GM12878 (cell line): Measurements from ENCODE around the gene NUMB. TPM values are rescaled to one million over a fixed set of nuclear protein-coding genes. Genes with fewer than 3 reads are reported as not detected.
A peak's percentile ranks its signal among the peaks of the same experiment; 100 is the strongest.

Source experiments
- ATAC-seq: fragments of 200-7000 bp; cut with Tn5 transposase; 3 replicates; pipeline ENCODE4 v1.9.1; 2020; ENCODE audit warnings: mild to moderate bottlenecking, moderate library complexity
- BruUV-seq: library from RNA; stranded (reverse); fragments of 400-500 nt; replicated peaks from 2 replicates; lab custom pipeline; 2021; lab: Mats Ljungman, UMichigan
- CTCF ChIA-PET: fragments of 300-600 bp; sonication (Branson Sonifier 250); formaldehyde crosslinking; extraction: SDS; loops from one replicate; lab custom pipeline; 2021; ENCODE audit warnings: inconsistent platforms; lab: Yijun Ruan, JAX
- POLR2A ChIA-PET: fragments of 350-600 bp; formaldehyde crosslinking; extraction: SDS; loops from one replicate; lab custom pipeline; 2021; ENCODE audit warnings: inconsistent platforms; lab: Charles Lee
- RAD21 ChIA-PET: fragments of 300-600 bp; sonication (Branson Sonifier 250); formaldehyde crosslinking; loops from one replicate; lab custom pipeline; 2023; ENCODE audit warnings: antibody characterized with exemption; ENCODE audit not compliant: unreplicated experiment; lab: Charles Lee
- SMC1A ChIA-PET: fragments of 300-600 bp; sonication (Branson Sonifier 250); formaldehyde crosslinking; loops from one replicate; lab custom pipeline; 2023; ENCODE audit not compliant: unreplicated experiment, uncharacterized antibody; lab: Charles Lee
- DNase-seq: peaks from one replicate; pipeline ENCODE4 v3.0.0-alpha.2; 2011; ENCODE audit warnings: low read depth, low spot score
- FAIRE-seq: peaks from 3 replicates; lab custom pipeline; 2011; peaks lifted over from hg19 to GRCh38; lab: Jason Lieb, UNC
- H2AFZ ChIP-seq: 2 replicates; pipeline ENCODE4 v1.6.0; 2011; ENCODE audit warnings: low read depth, low read length, control low read depth; ENCODE audit not compliant: control insufficient read depth
- H3K27ac ChIP-seq: 2 replicates; pipeline ENCODE4 v1.5.1; 2011; ENCODE audit warnings: control low read depth; ENCODE audit not compliant: control insufficient read depth, insufficient read depth
- H3K27me3 ChIP-seq, 2 experiments: replicated peaks in 1 of 2; 2 replicates each; pipeline versions ENCODE4 v1.6.0 to v1.6.1; 2011; ENCODE audit warnings: low read length in 1 of 2; ENCODE audit not compliant: control insufficient read depth in 2 of 2, insufficient read depth in 2 of 2
- H3K36me3 ChIP-seq, 2 experiments: 2 replicates each; pipeline ENCODE4 v1.5.1; 2011; ENCODE audit warnings: low read length in 1 of 2; ENCODE audit not compliant: control insufficient read depth in 2 of 2, insufficient read depth in 2 of 2
- H3K4me1 ChIP-seq: 2 replicates; pipeline ENCODE4 v1.6.1; 2011; ENCODE audit warnings: mild to moderate bottlenecking, low read length, moderate library complexity, mixed read lengths; ENCODE audit not compliant: control insufficient read depth, insufficient read depth
- H3K4me2 ChIP-seq: 2 replicates; pipeline ENCODE4 v1.6.0; 2011; ENCODE audit warnings: control low read depth; ENCODE audit not compliant: control insufficient read depth, insufficient read depth
- H3K4me3 ChIP-seq: fragments of 200-600 bp; sonication (generic); 2 replicates; pipeline ENCODE4 v1.5.1; 2016
- H3K79me2 ChIP-seq: 2 replicates; pipeline ENCODE4 v1.6.0; 2011; ENCODE audit warnings: low read length; ENCODE audit not compliant: control insufficient read depth, insufficient read depth
- H3K9ac ChIP-seq: 2 replicates; pipeline ENCODE4 v1.8.0; 2011; ENCODE audit warnings: low read length, control low read depth, mixed read lengths; ENCODE audit not compliant: control insufficient read depth, insufficient read depth
- H3K9me3 ChIP-seq: replicated peaks from 3 replicates; pipeline ENCODE4 v1.5.1; 2011; ENCODE audit warnings: mild to moderate bottlenecking, low read length; ENCODE audit not compliant: control insufficient read depth, insufficient read depth
- H4K20me1 ChIP-seq: 2 replicates; pipeline ENCODE4 v1.6.0; 2011; ENCODE audit not compliant: control insufficient read depth, insufficient read depth
- ATF7 ChIP-seq: fragments of 450-650 bp; IDR thresholded peaks from 2 replicates; pipeline ENCODE4 v1.6.1; 2016; ENCODE audit warnings: low read depth, mild to moderate bottlenecking
- BMI1 ChIP-seq: fragments of 450-650 bp; IDR thresholded peaks from 2 replicates; pipeline ENCODE4 v1.6.1; 2016; ENCODE audit warnings: mild to moderate bottlenecking, moderate library complexity, borderline replicate concordance
- DPF2 ChIP-seq: fragments of 450-650 bp; IDR thresholded peaks from 2 replicates; pipeline ENCODE4 v1.6.1; 2017; ENCODE audit warnings: mild to moderate bottlenecking
- E2F4 ChIP-seq: IDR thresholded peaks from 2 replicates; pipeline ENCODE4 v1.6.1; 2012; ENCODE audit warnings: low read depth, low read length, improper control_type of control experiment
- E2F8 ChIP-seq: fragments of 450-650 bp; IDR thresholded peaks from 2 replicates; pipeline ENCODE4 v1.6.1; 2018; ENCODE audit warnings: mild to moderate bottlenecking, low read depth, moderate library complexity; ENCODE audit not compliant: partially characterized antibody
- EZH2 ChIP-seq: IDR thresholded peaks from 2 replicates; pipeline ENCODE4 v1.6.1; 2012; ENCODE audit warnings: low read depth, mild to moderate bottlenecking, control low read depth, inconsistent platforms, low read length, borderline replicate concordance; ENCODE audit not compliant: control insufficient read depth
- HCFC1 ChIP-seq: fragments of 150-350 bp; IDR thresholded peaks from 2 replicates; pipeline ENCODE4 v1.6.1; 2014; ENCODE audit warnings: low read length
- HSF1 ChIP-seq: fragments of 150-350 bp; IDR thresholded peaks from 2 replicates; pipeline ENCODE4 v1.6.1; 2014; ENCODE audit warnings: mild to moderate bottlenecking, low read depth, low read length
- IKZF1 ChIP-seq: fragments of 450-650 bp; conservative IDR thresholded peaks from 2 replicates; pipeline ENCODE4 v1.6.1; 2017; ENCODE audit warnings: antibody characterized with exemption, mild to moderate bottlenecking
- KDM1A ChIP-seq: fragments of 200-600 bp; sonication (generic); IDR thresholded peaks from 2 replicates; pipeline ENCODE4 v1.6.1; 2016; ENCODE audit warnings: borderline replicate concordance
- MTA2 ChIP-seq: fragments of 450-650 bp; IDR thresholded peaks from 2 replicates; pipeline ENCODE4 v1.6.1; 2016; ENCODE audit warnings: low read depth, mild to moderate bottlenecking, moderate library complexity
- MXI1 ChIP-seq: fragments of 150-350 bp; IDR thresholded peaks from 2 replicates; pipeline ENCODE4 v1.6.1; 2011; ENCODE audit warnings: low read depth, mild to moderate bottlenecking, inconsistent platforms, low read length, improper control_type of control experiment
- NFIC ChIP-seq: IDR thresholded peaks from 2 replicates; pipeline ENCODE4 v1.6.1; 2012; ENCODE audit warnings: low read depth, mild to moderate bottlenecking, inconsistent platforms, low read length, moderate library complexity
- SMC3 ChIP-seq: IDR thresholded peaks from 2 replicates; pipeline ENCODE4 v1.6.1; 2011; ENCODE audit warnings: low read length, improper control_type of control experiment, borderline replicate concordance
- SRF ChIP-seq, 2 experiments: IDR thresholded peaks; 2 replicates each; pipeline ENCODE4 v1.6.1; 2011; ENCODE audit warnings: low read depth in 2 of 2, low read length in 2 of 2, mild to moderate bottlenecking in 1 of 2, moderate library complexity in 1 of 2
- SUZ12 ChIP-seq: fragments of 200-600 bp; sonication (generic); IDR thresholded peaks from one replicate; pipeline ENCODE4 v1.6.1; 2018; ENCODE audit warnings: antibody characterized with exemption, mild to moderate bottlenecking; ENCODE audit not compliant: unreplicated experiment
- TARDBP ChIP-seq: IDR thresholded peaks from 2 replicates; pipeline ENCODE4 v1.6.1; 2016; ENCODE audit warnings: borderline replicate concordance
- WGBS: methylation state at CpG from one replicate; pipeline ENCODE4 v1.1.6; 2016; ENCODE audit warnings: low lambda C conversion rate; ENCODE audit not compliant: insufficient replicate concordance, insufficient coverage; ENCODE audit errors: missing lambda C conversion rate; 5-methylcytosine and 5-hydroxymethylcytosine counted together
- in situ Hi-C: fragments of 300-500 bp; cut with MboI; formaldehyde crosslinking; loops from 9 replicates; pipeline ENCODE4 v1.14.3; 2018; ENCODE audit warnings: mixed read lengths
- intact Hi-C: fragments of 100-400 bp; cut with micrococcal nuclease; formaldehyde crosslinking; loops from one replicate; pipeline ENCODE4 v1.14.2; 2022; ENCODE audit not compliant: unreplicated experiment
- polyA plus RNA-seq, 11 experiments: library from polyadenylated mRNA; depleted of rRNA in 4 of 11; unstranded in 6 of 11; stranded (reverse) in 5 of 11; fragments of >200 nt; fragmentation: Nextera tagmentation in 4 of 11; fragmentation: Illumina TruSeq in 1 of 11; extraction: Ambion mirVana in 4 of 11; extraction: Trizol in 1 of 11; gene quantifications; 1 replicate in 1 of 11; 2 replicates in 10 of 11; pipeline versions ENCODE4 v1.2.1 to v1.2.3, GENCODE V29; 2011 to 2016; ENCODE audit warnings: inconsistent platforms in 2 of 11, missing spikeins in 2 of 11, low read depth in 1 of 11
- total RNA-seq, 4 experiments: library from RNA; depleted of rRNA in 3 of 4; stranded (reverse); fragments of >200 nt in 3 of 4; fragmentation: Illumina TruSeq in 1 of 4; extraction: Trizol in 1 of 4; gene quantifications; 2 replicates each; pipeline versions ENCODE4 v1.2.1 to v1.2.3, GENCODE V29; 2013 to 2021

Gene NUMB
- total and polyA plus RNA-seq, 10 of the 15 experiments (the other 5 are each of a cell fraction or from before 2014, with no cell fraction given): 22.0 to 147 (median 48.9) TPM

GRCh38 chr14:73502017-73502619 lies 43.8 kb upstream of the NUMB start:
- no TSS peak for BruUV-seq
- ATAC-seq: peak; percentile 59
- H3K27me3 ChIP-seq: no peaks in the 10 kb centered on the region
- POLR2A ChIA-PET: interaction anchor here (0.5 to 2.1 kb wide), 4 partner anchors 8 to 152 kb away, joined by 4 to 7 read pairs (median 4); no protein-coding TSS in a partner anchor
- H3K27ac ChIP-seq: no peak overlapping the region
- H3K9me3 ChIP-seq: no peaks in the 10 kb centered on the region
- CTCF ChIA-PET: interaction anchor here (0.7 to 2.2 kb wide), 4 partner anchors 13 to 329 kb away, joined by 3 to 14 read pairs (median 4); no protein-coding TSS in a partner anchor
- H3K36me3 ChIP-seq: no peaks in the 10 kb centered on the region; a peak in 1 of 4 replicates
- no peaks in the 10 kb centered on the region for H4K20me1 ChIP-seq
- H3K4me1 ChIP-seq: no peaks in the 10 kb centered on the region
- SMC1A ChIA-PET: interaction anchor here (0.6 to 1.6 kb wide), 5 partner anchors 25 to 327 kb away, joined by 3 to 7 read pairs (median 3); no protein-coding TSS in a partner anchor
- 92% methylated on average over 11 of the region's 11 CpGs for WGBS
- no peak overlapping the region for H3K4me3 ChIP-seq
- FAIRE-seq: no peak
- DNase-seq: no peak
- H2AFZ ChIP-seq: no peak overlapping the region
- H3K9ac ChIP-seq: no peak overlapping the region
- in situ Hi-C loops (no loop called here), intact Hi-C loops (no loop called here)
- no peak overlapping the region for H3K4me2 ChIP-seq
- H3K79me2 ChIP-seq: no peaks in the 10 kb centered on the region
- RAD21 ChIA-PET: interaction anchor here (0.6 to 1.8 kb wide), 6 partner anchors 24 to 329 kb away, joined by 3 to 6 read pairs (median 3); no protein-coding TSS in a partner anchor
- TF ChIP-seq SMC3 (no peak), MXI1 (no peak), MTA2 (peak; percentile 49; the same call in 1 of the 2 replicates), DPF2 (0 out of 2 replicates have a peak, but pooled peaks have one; percentile 32), E2F8 (no peak), ATF7 (peak; percentile 81; the same call in 1 of the 2 replicates), EZH2 (no peak), SRF (IDR thresholded peaks at IDR 0.05; ENCODE audit: low read depth in 2 of 2, low read length in 2 of 2) (no peak), IKZF1 (peak; percentile 28; the same call in 1 of the 2 replicates), TARDBP (no peak), BMI1 (no peak), E2F4 (no peak), HCFC1 (no peak), NFIC (no peak), KDM1A (no peak), HSF1 (no peak), SUZ12 (no peak)
